Measurements from ENCODE around the gene SNED1. TPM values are rescaled to one million over a fixed set of nuclear protein-coding genes. Genes with fewer than 3 reads are reported as not detected.

Gene SNED1
- total and polyA plus RNA-seq, 9 of the 15 experiments (the other 6 are each of a cell fraction or from before 2014, with no cell fraction given), result 0.03 to 0.07 (median 0.05) TPM; not detected in 5

DNA sequence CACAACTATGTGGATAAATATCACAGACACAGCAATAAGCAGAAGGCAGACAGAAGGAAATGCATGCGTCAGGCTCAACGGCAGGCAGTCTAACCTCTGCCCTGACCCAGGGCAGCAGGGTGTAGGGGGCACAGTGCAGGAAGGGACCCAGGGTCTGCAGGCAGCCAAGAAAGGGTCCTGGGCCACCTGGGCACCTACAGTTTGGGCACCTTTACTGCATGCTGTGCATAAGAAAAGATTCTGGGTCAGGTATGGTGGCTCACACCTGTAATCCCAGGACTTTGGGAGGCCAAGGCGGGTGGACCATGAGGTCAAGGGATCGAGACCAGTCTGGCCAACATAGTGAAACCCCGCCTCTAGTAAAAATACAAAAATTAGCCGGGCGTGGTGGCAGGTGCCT lies 133.1 kb downstream of the SNED1 start:
- CTCF ChIA-PET (ENCODE audit: low intra/inter-chr PET ratio), result no interaction called here
- no peak for DNase-seq (ENCODE audit: extremely low read depth in 1 of 4, low spot score in 3 of 4)
- FAIRE-seq, result no peak

More for the DNA sequence above, 133.1 kb downstream of the SNED1 start:
- H4K20me1 ChIP-seq (replicated peaks; ENCODE audit: control insufficient read depth, insufficient read depth, low read length), result no peaks in the 10 kb centered on the region
- no peak for TF ChIP-seq ZNF551 (CRISPR knock-in tag; IDR thresholded peaks at IDR 0.05)
- TF ChIP-seq, protein P1, sequence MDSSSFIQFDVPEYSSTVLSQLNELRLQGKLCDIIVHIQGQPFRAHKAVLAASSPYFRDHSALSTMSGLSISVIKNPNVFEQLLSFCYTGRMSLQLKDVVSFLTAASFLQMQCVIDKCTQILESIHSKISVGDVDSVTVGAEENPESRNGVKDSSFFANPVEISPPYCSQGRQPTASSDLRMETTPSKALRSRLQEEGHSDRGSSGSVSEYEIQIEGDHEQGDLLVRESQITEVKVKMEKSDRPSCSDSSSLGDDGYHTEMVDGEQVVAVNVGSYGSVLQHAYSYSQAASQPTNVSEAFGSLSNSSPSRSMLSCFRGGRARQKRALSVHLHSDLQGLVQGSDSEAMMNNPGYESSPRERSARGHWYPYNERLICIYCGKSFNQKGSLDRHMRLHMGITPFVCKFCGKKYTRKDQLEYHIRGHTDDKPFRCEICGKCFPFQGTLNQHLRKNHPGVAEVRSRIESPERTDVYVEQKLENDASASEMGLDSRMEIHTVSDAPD (CRISPR knock-in tag; IDR thresholded peaks at IDR 0.05), result no peak
- TF ChIP-seq ZNF316 (IDR thresholded peaks at IDR 0.05), result no peak
- no peak for TF ChIP-seq ZNF696 (CRISPR knock-in tag; conservative IDR thresholded peaks at IDR 0.05)
- TF ChIP-seq SOX6 (IDR thresholded peaks at IDR 0.05), result no peak
- TF ChIP-seq, protein P2, sequence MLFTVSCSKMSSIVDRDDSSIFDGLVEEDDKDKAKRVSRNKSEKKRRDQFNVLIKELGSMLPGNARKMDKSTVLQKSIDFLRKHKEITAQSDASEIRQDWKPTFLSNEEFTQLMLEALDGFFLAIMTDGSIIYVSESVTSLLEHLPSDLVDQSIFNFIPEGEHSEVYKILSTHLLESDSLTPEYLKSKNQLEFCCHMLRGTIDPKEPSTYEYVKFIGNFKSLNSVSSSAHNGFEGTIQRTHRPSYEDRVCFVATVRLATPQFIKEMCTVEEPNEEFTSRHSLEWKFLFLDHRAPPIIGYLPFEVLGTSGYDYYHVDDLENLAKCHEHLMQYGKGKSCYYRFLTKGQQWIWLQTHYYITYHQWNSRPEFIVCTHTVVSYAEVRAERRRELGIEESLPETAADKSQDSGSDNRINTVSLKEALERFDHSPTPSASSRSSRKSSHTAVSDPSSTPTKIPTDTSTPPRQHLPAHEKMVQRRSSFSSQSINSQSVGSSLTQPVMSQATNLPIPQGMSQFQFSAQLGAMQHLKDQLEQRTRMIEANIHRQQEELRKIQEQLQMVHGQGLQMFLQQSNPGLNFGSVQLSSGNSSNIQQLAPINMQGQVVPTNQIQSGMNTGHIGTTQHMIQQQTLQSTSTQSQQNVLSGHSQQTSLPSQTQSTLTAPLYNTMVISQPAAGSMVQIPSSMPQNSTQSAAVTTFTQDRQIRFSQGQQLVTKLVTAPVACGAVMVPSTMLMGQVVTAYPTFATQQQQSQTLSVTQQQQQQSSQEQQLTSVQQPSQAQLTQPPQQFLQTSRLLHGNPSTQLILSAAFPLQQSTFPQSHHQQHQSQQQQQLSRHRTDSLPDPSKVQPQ (CRISPR knock-in tag; IDR thresholded peaks at IDR 0.05; ENCODE audit: borderline replicate concordance), result no peak
- no peak for TF ChIP-seq ZNF699 (CRISPR knock-in tag; IDR thresholded peaks at IDR 0.05; ENCODE audit: insufficient replicate concordance)
- no peak for TF ChIP-seq DIDO1 (tag; IDR thresholded peaks at IDR 0.05; ENCODE audit: low read depth)
- no peak for TF ChIP-seq STAG1 (CRISPR knock-in tag; IDR thresholded peaks at IDR 0.05; ENCODE audit: borderline replicate concordance)
- TF ChIP-seq MAFG (tag; conservative IDR thresholded peaks at IDR 0.05), result no peak
- no peak for TF ChIP-seq CREB1 (IDR thresholded peaks at IDR 0.05)
- no peak for TF ChIP-seq CREB1 (CRISPR knock-in tag; IDR thresholded peaks at IDR 0.05)
- TF ChIP-seq NR2C2 (CRISPR knock-in tag; IDR thresholded peaks at IDR 0.05), result no peak
- TF ChIP-seq NR2C2 (tag; IDR thresholded peaks at IDR 0.05), result no peak
- TF ChIP-seq, protein P3, sequence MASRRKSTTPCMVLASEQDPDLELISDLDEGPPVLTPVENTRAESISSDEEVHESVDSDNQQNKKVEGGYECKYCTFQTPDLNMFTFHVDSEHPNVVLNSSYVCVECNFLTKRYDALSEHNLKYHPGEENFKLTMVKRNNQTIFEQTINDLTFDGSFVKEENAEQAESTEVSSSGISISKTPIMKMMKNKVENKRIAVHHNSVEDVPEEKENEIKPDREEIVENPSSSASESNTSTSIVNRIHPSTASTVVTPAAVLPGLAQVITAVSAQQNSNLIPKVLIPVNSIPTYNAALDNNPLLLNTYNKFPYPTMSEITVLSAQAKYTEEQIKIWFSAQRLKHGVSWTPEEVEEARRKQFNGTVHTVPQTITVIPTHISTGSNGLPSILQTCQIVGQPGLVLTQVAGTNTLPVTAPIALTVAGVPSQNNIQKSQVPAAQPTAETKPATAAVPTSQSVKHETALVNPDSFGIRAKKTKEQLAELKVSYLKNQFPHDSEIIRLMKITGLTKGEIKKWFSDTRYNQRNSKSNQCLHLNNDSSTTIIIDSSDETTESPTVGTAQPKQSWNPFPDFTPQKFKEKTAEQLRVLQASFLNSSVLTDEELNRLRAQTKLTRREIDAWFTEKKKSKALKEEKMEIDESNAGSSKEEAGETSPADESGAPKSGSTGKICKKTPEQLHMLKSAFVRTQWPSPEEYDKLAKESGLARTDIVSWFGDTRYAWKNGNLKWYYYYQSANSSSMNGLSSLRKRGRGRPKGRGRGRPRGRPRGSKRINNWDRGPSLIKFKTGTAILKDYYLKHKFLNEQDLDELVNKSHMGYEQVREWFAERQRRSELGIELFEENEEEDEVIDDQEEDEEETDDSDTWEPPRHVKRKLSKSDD (conservative IDR thresholded peaks at IDR 0.05; ENCODE audit: low read length), result no peak
- no peak for TF ChIP-seq SMAD3 (CRISPR knock-in tag; conservative IDR thresholded peaks at IDR 0.05)
- no peak for TF ChIP-seq MTA1 (IDR thresholded peaks at IDR 0.05; ENCODE audit: borderline replicate concordance)
- no peak for TF ChIP-seq ETV5 (CRISPR knock-in tag; IDR thresholded peaks at IDR 0.05; ENCODE audit: low read depth)
- TF ChIP-seq HMG20B (CRISPR knock-in tag; IDR thresholded peaks at IDR 0.05), result no peak
- TF ChIP-seq GATA2 (CRISPR knock-in tag; IDR thresholded peaks at IDR 0.05), result no peak
- H2AFZ ChIP-seq (ENCODE audit: low read depth, low read length), result no peak overlapping the region
- no peak overlapping the region for H3K27ac ChIP-seq (ENCODE audit: extremely low read depth, low read depth, low read length)
- intact Hi-C loops (cut with micrococcal nuclease) (no loop called here), in situ Hi-C loops (cut with MboI) (no loop called here)
- H3K79me2 ChIP-seq (ENCODE audit: control insufficient read depth, insufficient read depth, low read length), result no peaks in the 10 kb centered on the region
- no peak overlapping the region for H3K9ac ChIP-seq (ENCODE audit: insufficient read depth in 1 of 2, low read depth in 2 of 2, low read length in 2 of 2)
- no peak for ATAC-seq
- no peaks in the 10 kb centered on the region; a peak in 1 of 5 replicates for H3K4me1 ChIP-seq (replicated peaks in 1 of 2; ENCODE audit: control insufficient read depth in 2 of 2, insufficient read depth in 2 of 2, low read length in 2 of 2)
- BruUV-seq (replicated peaks), result no TSS peak
- POLR2A ChIA-PET, result interaction anchor here (0.7 kb wide), 1 partner anchor 12 kb away, joined by 3 read pairs; no protein-coding TSS in a partner anchor
- no peak overlapping the region for H3K4me3 ChIP-seq
- H3K9me3 ChIP-seq (replicated peaks; ENCODE audit: control insufficient read depth, insufficient read depth, low read depth, low read length), result no peaks in the 10 kb centered on the region
- 100% methylated on average over 4 of the region's 7 CpGs for WGBS (ENCODE audit: insufficient coverage, low coverage, missing lambda C conversion rate)
- H3K27me3 ChIP-seq (ENCODE audit: control insufficient read depth in 2 of 2, insufficient read depth in 2 of 2, low read length in 2 of 2), result no peaks in the 10 kb centered on the region
- H3K4me2 ChIP-seq (ENCODE audit: insufficient read depth, low read length), result no peak overlapping the region
- no peaks in the 10 kb centered on the region for H3K9me1 ChIP-seq (ENCODE audit: control insufficient read depth, insufficient read depth, low read length)
- H3K36me3 ChIP-seq (ENCODE audit: control insufficient read depth, insufficient read depth, low read length), result peaks cover 16% of the 10 kb centered on the region; the same call in 1 of the 3 replicates
